ENCODE measurements around the gene TM7SF3. TPM values are rescaled to one million over a fixed set of nuclear protein-coding genes. Genes with fewer than 3 reads are reported as not detected.
"Not testable (repeated sequence)": the region's sequence is repeated elsewhere in the genome, so short reads cannot be mapped to it uniquely, and the experiment has no call there.

Gene TM7SF3, protein sequence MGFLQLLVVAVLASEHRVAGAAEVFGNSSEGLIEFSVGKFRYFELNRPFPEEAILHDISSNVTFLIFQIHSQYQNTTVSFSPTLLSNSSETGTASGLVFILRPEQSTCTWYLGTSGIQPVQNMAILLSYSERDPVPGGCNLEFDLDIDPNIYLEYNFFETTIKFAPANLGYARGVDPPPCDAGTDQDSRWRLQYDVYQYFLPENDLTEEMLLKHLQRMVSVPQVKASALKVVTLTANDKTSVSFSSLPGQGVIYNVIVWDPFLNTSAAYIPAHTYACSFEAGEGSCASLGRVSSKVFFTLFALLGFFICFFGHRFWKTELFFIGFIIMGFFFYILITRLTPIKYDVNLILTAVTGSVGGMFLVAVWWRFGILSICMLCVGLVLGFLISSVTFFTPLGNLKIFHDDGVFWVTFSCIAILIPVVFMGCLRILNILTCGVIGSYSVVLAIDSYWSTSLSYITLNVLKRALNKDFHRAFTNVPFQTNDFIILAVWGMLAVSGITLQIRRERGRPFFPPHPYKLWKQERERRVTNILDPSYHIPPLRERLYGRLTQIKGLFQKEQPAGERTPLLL
- 105 and 109 TPM in 2 replicates for total RNA-seq

DNA sequence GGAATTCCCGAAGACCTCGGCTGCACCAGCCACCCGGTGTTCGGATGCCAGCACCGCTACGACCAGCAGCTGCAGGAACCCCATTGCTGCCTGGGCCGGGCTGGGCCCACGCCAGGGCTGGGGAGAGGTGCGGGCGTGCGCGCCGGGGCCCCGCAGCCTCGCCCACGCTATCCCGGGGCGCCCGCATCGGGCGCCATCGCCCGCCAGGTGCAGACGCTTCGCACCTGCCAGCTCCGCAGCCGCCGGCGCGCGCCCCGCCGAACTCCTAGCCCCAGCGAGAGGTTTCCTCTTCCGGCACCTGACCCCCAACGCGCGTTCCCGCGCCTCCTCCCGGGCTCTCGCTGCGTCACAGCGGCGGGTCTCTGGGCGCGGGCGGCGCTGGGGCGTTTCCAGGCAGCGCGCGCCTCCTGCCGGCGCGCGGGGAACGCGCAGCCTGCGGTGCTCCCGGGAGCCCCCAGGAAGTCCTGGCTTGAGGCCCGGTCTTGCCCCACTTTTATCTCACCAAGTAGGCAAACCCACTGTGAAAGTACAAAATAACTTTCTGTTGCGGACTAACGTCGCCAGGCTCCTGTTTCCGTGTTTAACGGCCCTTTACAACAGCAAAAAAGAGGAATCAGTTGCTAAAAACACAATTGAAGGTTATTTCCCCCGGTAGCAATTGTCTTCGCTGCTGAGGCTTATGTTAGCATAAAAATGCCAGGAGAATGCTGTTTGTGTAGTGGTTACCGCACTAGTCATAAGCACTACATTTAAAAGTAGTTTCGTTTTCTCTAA lies at the start of gene TM7SF3:
Gene TM7SF3 (minus strand): TSS at position 300 of the 774 bp plus-strand sequence. CDS start 216 bp downstream, at position 84.
- peak; percentile 43 for DNase-seq (ENCODE audit: low read depth, low spot score)

DNA sequence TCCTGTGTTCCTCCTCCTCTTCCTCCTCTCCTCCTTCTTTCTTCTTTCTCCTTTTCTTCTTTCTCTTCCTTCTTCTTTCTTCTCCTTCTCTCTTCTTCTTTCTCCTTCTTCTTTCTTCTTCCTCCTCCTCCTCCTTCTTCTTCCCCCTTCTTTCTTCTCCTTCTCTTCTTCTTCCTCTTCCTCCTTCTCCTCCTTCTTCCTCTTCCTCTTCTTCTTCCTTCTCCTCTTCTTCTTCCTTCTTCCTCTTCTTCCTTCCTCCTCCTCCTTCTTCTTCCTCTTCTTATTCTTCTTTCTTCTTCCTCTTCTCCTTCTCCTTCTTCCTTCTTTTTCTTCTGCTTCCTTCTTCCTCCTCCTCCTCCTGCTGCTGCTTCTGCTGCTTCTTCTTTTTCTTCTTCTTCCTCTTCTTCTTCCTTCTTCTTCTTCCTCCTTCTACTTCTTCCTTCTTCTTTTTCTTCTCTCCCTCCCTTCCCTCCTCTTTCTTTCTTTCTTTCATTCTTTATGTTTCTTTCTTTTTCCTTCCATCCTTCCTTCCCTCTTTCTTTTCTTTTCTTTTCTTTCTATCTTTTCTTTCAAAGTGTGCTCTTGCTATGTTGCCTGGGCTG lies 49.2 kb upstream of the TM7SF3 start:
- no peak for DNase-seq (ENCODE audit: low read depth, low spot score)

DNA sequence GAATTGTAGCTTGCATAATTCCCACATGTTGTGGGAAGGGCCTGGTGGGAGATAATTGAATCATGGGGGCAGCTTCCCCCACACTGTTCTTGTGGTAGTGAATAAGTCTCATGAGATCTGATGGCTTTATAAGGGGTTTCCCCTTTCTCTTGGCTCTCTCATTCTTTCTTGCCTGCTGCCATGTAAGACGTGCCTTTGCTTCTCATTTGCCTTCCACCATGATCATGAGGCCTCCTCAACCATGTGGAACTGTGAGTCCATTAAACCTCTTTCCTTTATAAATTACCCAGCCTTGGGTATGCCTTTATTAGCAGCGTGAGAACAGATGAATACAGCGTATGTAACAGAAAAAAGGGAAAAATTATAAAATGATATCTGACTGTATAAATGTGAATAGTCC lies 47.1 kb upstream of the TM7SF3 start:
- no peak for DNase-seq (ENCODE audit: low read depth, low spot score)

DNA sequence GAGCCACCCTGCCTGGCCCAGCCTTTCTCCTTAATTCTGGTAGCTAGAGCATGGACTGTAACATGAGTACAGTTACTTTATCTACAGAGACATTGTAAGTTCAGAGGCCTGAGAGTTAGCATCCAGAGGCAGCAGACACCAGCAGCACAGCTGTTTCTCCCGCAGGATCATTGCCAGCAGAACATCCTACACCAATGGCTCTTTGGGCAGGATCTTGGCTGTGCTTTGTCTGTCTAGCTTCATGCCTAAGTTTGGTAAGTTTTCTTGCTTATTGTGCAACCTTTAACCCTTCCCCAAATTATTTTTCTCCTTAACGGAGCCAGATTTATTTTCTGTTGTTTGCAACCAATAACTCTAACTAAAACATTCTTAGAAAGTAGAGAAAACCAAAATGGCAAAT lies 46.6 kb upstream of the TM7SF3 start:
- DNase-seq (ENCODE audit: low read depth, low spot score), result no peak

DNA sequence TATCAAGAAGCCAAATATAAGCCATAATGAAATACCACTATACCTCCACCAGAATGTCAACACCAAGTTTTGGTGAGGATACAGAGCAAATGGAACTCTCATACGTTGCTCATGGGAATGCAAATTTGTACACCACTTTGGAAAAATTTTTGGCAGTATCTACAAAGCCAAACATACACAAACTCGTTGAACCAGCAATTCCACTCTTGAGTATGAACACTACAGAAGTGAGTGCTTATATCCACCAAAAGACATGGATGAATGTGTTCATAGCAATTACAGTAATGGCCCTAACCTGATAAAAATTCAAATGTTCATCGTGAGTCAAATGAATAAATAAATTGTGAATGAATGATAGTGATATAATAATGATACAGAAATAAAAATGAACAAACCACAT lies 43.4 kb upstream of the TM7SF3 start:
- no peak for DNase-seq (ENCODE audit: low read depth, low spot score)

DNA sequence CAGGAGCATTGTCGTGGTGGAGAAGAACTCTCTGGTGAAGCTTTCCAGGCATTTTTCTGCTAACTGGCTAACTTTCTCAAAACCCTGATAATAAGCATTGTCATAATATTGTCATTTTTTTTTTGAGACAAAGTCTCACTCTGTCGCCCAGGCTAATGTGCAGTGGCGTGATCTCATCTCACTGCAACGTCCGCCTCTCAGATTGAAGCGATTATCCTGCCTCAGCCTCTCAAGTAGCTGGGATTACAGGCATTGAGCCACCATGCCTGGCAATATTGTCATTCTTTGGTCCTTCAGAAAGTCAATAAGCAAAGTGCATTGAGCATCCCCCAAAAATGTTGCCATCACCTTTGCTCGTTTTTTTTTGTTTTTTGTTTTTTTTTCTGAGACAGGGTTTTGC lies 41.8 kb upstream of the TM7SF3 start:
- DNase-seq (ENCODE audit: low read depth, low spot score), result no peak

DNA sequence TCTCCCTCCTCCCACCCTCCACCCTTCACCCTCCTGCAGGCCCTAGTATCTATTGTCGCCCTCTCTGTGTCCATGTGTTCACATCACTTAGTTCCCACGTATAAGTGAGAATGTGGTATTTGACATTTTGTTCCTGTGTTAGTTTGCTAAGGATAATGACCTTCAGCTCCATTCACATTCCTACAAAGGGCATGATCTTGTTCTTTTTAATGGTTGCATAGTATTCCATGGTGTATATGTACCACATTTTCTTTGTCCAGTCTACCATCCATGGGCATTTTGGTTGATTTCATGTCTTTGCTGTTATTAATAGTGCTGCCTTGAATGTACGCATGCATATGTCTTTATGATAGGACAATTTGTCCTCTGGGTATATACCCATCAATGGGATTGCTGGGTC lies 38.6 kb upstream of the TM7SF3 start:
- DNase-seq (ENCODE audit: low read depth, low spot score), result no peak

DNA sequence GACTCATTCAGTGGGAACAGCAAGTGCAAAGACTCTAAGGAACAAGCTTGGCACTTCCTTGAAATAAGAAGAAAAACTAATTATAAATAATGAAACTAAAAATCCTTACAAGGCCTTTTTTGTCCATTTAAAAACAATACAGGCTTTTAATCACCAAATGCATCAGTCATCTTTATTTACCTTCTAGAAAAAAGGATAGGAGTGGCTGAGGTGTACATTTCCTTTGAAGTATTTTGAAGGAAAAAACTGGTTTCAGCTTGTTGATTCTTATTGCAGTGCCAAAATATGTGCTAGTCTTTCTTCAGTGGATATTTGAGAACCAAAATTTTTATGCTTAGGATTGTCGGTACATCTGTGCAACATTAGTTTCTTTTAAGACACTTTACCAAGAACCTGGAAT lies 38.0 kb upstream of the TM7SF3 start:
- no peak for DNase-seq (ENCODE audit: low read depth, low spot score)

DNA sequence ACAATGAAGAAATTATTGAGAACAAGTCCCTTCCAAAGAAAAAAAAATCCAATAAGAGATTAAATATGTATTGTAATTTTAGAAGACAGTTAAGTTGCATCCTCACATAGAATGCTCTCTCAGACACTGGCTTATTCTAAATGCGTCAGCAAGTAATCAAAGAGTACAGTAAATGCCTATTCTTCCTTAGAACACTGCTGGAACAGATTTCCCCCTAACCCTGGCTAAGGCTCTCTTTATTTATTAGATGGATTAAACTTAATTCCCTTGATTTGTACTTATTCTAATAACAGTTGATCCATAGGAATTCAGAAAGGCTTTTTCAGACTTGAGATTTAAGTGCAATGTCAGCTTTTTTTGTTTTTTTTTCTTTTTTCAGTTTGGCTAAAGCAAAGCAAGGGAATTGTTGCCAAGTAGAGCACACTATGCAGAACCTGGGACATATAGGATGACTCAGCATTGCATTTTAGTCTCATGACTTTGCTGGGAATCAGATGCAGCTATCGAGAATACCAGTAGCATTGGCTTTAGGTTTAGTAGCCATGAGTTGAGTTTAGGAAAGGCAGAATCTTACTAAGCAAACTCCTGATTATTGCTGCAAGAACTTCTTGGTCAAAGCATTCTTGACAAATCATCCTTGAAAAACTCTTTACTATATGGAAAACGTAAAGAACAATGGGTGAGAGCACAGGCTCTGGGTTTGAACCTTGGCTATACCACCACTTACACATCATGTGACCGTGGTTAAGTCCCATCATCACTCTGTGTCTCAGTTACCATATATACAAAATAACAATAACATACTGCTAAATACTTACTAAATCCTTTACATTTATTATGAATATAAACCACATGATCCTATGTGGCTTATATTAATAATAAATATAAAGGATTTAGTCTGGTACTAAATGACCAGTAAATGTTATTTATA lies 34.9 kb upstream of the TM7SF3 start:
- no peak for DNase-seq (ENCODE audit: low read depth, low spot score)

DNA sequence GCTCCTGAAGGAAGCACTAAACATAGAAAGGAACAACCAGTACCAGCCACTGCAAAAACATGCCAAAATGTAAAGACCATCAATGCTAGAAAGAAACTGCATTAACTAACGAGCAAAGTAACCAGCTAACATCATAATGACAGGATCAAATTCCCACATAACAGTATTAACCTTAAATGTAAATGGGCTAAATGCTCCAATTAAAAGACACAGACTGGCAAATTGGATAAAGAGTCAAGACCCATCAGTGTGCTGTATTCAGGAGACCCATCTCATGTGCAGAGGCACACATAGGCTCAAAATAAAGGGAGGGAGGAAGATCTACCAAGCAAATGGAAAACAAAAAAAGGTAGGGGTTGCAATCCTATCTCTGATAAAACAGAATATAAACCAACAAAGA lies 27.8 kb upstream of the TM7SF3 start:
- not testable (repeated sequence) for DNase-seq (ENCODE audit: low read depth, low spot score)

DNA sequence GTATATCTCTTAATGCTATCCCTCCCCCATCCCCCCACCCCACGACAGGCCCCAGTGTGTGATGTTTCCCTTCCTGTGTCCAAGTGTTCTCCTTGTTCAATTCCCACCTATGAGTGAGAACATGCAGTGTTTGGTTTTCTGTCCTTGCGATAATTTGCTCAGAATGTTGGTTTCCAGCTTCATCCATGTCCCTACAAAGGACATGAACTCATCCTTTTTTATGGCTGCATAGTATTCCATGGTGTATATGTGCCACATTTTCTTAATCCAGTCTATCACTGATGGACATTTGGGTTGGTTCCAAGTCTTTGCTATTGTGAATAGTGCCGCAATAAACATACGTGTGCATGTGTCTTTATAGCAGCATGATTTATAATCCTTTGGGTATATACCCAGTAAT lies 26.5 kb upstream of the TM7SF3 start:
- not testable (repeated sequence) for DNase-seq (ENCODE audit: low read depth, low spot score)

DNA sequence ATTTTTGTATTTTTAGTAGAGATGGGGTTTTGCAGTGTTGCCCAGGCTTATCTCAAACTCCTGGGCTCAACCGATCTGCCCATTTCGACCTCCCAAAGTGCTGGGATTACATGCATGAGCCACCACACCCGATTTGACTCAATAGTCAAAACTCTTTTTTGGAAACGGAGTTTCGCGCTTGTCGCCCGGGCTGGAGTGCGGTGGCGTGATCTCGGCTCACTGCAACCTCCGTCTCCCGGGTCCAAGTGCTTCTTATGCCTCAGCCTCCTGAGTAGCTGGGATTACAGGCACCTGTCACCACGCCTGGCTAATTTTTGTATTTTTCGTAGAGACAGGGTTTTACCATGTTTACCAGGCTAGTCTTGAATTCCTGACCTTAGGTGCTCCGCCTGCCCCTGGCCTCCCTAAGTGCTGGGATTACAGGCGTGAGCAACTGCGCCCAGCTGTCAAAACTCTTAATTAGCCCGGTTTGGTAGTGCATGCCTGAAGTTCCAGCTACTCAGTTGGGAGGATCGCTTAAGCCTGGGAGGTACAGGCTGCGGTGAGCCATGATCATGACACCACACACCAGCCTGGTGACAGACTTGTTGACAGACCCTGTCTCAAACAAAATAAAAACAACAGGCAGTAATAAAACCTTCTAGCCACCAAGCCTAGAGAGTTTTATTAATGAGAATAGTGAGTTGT lies 20.6 kb upstream of the TM7SF3 start:
- no peak for DNase-seq (ENCODE audit: low read depth, low spot score)

DNA sequence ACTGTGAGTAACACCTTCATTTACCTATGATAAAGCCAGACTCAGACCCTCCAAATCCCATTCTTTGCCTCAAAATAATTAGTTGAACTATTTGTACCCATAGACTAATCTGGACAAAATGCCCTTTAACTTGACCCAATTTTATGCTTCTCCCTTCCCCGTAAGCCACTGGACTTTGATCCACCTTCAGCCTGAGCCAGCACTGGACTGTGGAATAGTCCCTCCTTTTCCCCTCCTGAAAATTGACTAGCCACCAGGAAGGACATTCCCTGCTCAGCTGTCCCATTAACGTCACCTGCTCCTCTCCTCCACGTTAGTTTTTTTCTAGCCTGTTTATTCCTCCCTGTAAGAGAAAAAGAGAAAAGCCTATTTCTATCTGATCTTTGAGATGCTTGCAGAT lies 18.5 kb upstream of the TM7SF3 start:
- DNase-seq (ENCODE audit: low read depth, low spot score), result no peak

DNA sequence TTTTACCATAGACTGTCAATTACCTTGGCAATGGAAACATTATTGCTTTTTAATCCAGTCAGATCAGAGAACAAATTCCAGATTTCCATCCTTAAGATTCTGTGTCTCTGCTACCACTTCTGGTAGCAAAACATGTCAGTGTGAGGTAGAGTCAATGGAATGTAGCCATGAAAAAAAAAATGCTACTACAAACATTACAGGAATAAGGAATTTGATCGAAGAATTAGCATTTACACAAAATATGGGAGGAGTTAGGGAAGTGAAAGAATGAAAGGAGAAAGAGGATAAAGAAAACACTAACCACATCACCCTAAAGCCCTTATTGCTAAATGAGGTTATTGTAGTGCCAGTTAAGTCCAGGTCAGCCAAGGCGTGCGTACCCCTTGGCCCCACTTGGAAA lies 17.3 kb upstream of the TM7SF3 start:
- DNase-seq (ENCODE audit: low read depth, low spot score), result no peak

DNA sequence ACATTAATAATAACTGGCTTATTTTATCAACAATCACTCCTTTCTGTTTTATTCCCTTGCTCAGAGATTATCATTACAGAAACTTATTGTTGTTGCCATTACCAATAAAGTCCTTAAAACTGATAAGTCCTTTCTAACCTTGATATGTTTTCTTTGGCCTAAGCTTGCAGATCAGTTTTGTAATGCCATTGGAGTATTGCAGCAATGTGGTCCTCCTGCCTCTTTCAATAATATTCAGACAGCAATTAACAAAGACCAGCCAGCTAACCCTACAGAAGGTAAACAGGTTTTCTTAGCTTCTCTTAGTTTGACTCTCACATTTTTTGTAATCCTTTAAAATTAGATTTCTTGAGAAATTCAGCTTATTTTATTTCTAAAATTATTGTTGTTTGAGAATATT lies 12.1 kb upstream of the TM7SF3 start:
- no peak for DNase-seq (ENCODE audit: low read depth, low spot score)

DNA sequence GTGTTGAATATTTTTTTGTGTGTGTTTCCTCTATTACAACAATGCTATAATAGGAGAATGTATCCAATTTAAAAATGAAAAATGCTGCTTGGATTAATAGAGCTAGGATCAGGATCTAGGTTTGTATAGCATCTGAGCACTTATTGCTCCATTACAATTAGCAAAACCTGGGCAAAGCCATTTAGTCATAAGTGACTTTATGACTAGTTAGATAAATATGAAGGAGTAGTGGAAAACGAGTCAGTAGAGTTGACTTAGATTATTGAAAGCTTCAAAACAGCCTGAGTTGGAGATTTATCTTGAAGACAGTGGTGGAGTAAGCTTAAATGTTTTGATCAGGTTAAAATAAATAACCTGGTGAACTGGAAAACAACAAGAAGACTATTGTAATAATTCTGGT lies 10.9 kb upstream of the TM7SF3 start:
- no peak for DNase-seq (ENCODE audit: low read depth, low spot score)

DNA sequence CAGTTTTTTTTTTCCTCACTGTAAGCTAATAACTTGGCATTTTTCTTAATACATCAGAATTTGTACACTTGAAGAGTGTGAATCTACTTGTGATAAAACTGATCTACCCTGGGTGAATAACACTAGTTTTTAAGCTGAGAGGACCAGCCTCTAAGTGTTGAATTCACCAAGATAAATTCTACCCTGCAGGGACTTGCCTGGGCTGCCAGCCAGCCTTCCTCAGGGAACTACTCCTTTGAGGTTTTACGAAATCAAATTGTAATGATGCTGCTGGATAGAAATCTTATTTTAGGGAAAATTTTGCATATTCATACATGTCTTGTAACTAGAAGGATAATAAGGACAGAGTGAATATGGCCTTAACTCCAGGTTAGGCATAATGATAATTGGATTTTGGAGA lies 10.1 kb upstream of the TM7SF3 start:
- DNase-seq (ENCODE audit: low read depth, low spot score), result no peak

DNA sequence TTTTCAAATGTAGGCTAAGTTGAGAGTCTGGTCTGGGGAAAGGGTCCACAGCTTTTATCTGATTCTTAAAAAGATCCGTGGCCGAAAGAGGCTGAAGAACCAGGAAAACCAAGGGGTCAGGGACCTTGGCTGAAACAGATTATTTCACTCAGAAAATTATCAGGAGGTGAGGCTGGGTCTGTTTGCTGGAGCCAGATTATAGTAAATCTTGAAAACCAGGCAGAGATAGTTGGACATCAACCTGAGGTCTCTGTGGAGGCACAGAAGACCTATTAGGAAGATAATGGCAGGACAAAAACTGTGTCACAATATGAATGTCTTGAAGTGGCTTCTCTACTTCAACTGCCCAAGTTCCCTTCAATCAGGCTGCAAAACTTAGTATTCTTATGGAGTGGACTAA lies 6.6 kb upstream of the TM7SF3 start:
- no peak for DNase-seq (ENCODE audit: low read depth, low spot score)

DNA sequence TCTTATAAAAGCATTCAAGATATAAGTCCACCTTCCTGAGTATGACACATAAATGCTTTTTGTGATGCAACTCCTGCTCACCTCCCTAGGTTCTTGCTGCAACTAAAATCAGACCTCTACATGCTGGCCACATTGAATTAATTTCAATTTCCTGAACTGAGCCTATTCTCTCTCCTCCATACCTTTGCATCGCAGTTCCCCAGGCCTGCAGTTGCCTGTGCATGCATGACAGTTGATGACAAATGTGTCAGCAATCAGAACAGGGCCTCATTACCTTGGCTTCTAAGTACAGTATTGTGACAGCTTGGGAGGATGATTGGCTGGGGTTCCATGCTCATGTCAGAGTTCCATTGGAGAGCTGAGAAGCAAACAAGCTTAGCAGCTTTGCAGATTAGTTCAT lies 3.9 kb upstream of the TM7SF3 start:
- no peak for DNase-seq (ENCODE audit: low read depth, low spot score)

DNA sequence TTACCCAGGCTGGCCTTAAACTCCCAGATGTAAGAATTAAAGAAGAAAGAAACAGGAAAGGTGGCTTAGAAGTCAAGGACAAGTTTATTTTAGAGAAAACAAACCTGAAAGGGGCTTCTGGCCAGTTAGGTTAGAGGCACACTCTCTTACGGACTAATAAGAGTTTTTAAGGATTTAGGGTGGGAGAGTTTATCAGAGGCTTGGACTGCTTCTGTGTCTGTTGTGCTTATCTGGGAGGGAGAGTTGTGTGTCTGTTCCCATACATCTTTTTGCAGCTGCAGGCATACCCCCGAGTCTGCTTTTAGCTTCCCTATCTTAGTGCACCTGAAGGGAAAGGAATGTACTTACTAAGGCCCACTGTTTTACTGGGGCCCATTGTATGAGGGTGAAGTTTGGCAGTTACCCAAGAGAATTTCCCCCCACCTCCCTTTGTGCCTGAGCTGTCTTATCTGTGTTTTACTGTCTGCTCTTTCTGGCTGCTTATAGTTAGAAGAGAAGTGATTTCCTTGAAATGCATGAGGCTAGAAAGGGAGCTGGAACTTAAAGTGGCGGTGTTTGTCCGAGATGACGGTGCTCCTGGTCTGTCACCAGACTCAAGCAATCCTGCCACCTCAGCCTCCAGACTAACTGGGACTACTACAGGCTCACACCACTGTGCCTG lies 3.1 kb upstream of the TM7SF3 start:
- not testable (repeated sequence) for DNase-seq (ENCODE audit: low read depth, low spot score)

All from pulmonary artery endothelial cell (primary cell).